ENCODE data around the gene SPATS2. TPM values are rescaled to one million over a fixed set of nuclear protein-coding genes. Genes with fewer than 3 reads are reported as not detected.

The SPATS2 gene
- polyA plus RNA-seq, 1 of the 3 experiments (the other 2 are of a cell fraction) = 72.9 TPM

- CTCF ChIA-PET = interaction anchor here (1.4 to 1.7 kb wide), 3 partner anchors 11 to 34 kb away, joined by 3 to 6 read pairs (median 4); no protein-coding TSS in a partner anchor
- Histone ChIP-seq H3K4me3 (ENCODE audit: low read depth in 2 of 2, low read length in 1 of 2) (no peak overlapping the region), H3K4me1 (ENCODE audit: control insufficient read depth in 1 of 2, insufficient read depth in 2 of 2, low read depth in 1 of 2, low read length in 1 of 2) (no peaks in the 10 kb centered on the region; a peak in 1 of 4 replicates), H3K27me3 (ENCODE audit: insufficient read depth) (no peaks in the 10 kb centered on the region), H3K79me2 (ENCODE audit: insufficient read depth) (no peaks in the 10 kb centered on the region), H3K4me2 (no peak overlapping the region), H3K9me3 (no peaks in the 10 kb centered on the region), H3K9me2 (no peaks in the 10 kb centered on the region), H2AFZ (ENCODE audit: low read depth) (no peak overlapping the region), H3K36me3 (replicated peaks in 1 of 2; ENCODE audit: control insufficient read depth in 1 of 2, insufficient read depth in 2 of 2, low read length in 1 of 2) (no peaks in the 10 kb centered on the region), H3F3A (replicated peaks; ENCODE audit: insufficient read depth) (no peaks in the 10 kb centered on the region), H3K9ac (no peak overlapping the region), H3K27ac (ENCODE audit: low read depth in 2 of 2, low read length in 1 of 2) (no peak overlapping the region), H4K20me1 (ENCODE audit: insufficient read depth) (no peaks in the 10 kb centered on the region)
- WGBS (ENCODE audit: low lambda C conversion rate) = 92% methylated on average over 2 of the region's 3 CpGs
- TF ChIP-seq RXRA (IDR thresholded peaks at IDR 0.05; ENCODE audit: borderline replicate concordance, low read depth) (no peak), CTCF (IDR thresholded peaks at IDR 0.05) (no peak), YY1 (IDR thresholded peaks at IDR 0.05; ENCODE audit: low read depth) (no peak), MEF2A (IDR thresholded peaks at IDR 0.05; ENCODE audit: borderline replicate concordance, low read depth) (no peak), EZH2phosphoT487 (IDR thresholded peaks at IDR 0.05; ENCODE audit: borderline replicate concordance, low read depth) (no peak), USF1 (IDR thresholded peaks at IDR 0.05; ENCODE audit: borderline replicate concordance, low read depth) (no peak), FOXM1 (IDR thresholded peaks at IDR 0.05; ENCODE audit: low read depth) (no peak), FOXJ3 (CRISPR knock-in tag; IDR thresholded peaks at IDR 0.05) (no peak), RCOR1 (IDR thresholded peaks at IDR 0.05; ENCODE audit: low read length) (no peak), ELF1 (IDR thresholded peaks at IDR 0.05) (no peak), MXI1 (IDR thresholded peaks at IDR 0.05; ENCODE audit: low read depth, low read length) (no peak), RFX5 (IDR thresholded peaks at IDR 0.05; ENCODE audit: low read length) (no peak), TEAD4 (IDR thresholded peaks at IDR 0.05; ENCODE audit: borderline replicate concordance, insufficient read depth) (no peak)
- POLR2A ChIA-PET = no interaction called here
- DNase-seq = peak; percentile 21
Measured at GRCh38 chr12:49546481-49546880, 179.2 kb downstream of the SPATS2 start.

- Histone ChIP-seq H3K9me3 (no peaks in the 10 kb centered on the region), H3K4me1 (ENCODE audit: control insufficient read depth in 1 of 2, insufficient read depth in 2 of 2, low read depth in 1 of 2, low read length in 1 of 2) (no peaks in the 10 kb centered on the region; a peak in 1 of 4 replicates), H2AFZ (ENCODE audit: low read depth) (no peak overlapping the region), H3K27me3 (ENCODE audit: insufficient read depth) (no peaks in the 10 kb centered on the region), H3F3A (replicated peaks; ENCODE audit: insufficient read depth) (no peaks in the 10 kb centered on the region), H3K9me2 (no peaks in the 10 kb centered on the region), H3K79me2 (ENCODE audit: insufficient read depth) (no peaks in the 10 kb centered on the region), H4K20me1 (ENCODE audit: insufficient read depth) (no peaks in the 10 kb centered on the region), H3K9ac (no peak overlapping the region), H3K27ac (ENCODE audit: low read depth in 2 of 2, low read length in 1 of 2) (no peak overlapping the region), H3K36me3 (replicated peaks in 1 of 2; ENCODE audit: control insufficient read depth in 1 of 2, insufficient read depth in 2 of 2, low read length in 1 of 2) (no peaks in the 10 kb centered on the region), H3K4me3 (ENCODE audit: low read depth in 2 of 2, low read length in 1 of 2) (no peak overlapping the region), H3K4me2 (no peak overlapping the region)
- 61% methylated on average over 7 of the region's 7 CpGs for WGBS (ENCODE audit: low lambda C conversion rate)
- ChIA-PET POLR2A (interaction anchor here (1.0 kb wide), 1 partner anchor 16 kb away, joined by 3 read pairs; no protein-coding TSS in a partner anchor), CTCF (interaction anchor here (1.6 kb wide), 1 partner anchor 15 kb away, joined by 4 read pairs; no protein-coding TSS in a partner anchor)
- DNase-seq = peak; percentile 13
- TF ChIP-seq GATA2 (CRISPR knock-in tag; IDR thresholded peaks at IDR 0.05) = no peak
- no peak for TF ChIP-seq RAD21 (IDR thresholded peaks at IDR 0.05; ENCODE audit: low read length)
- no peak for TF ChIP-seq CTCF (IDR thresholded peaks at IDR 0.05)
- TF ChIP-seq TAF1 (IDR thresholded peaks at IDR 0.05; ENCODE audit: borderline replicate concordance, low read depth, low read length) = no peak
- TF ChIP-seq NFIC (IDR thresholded peaks at IDR 0.05; ENCODE audit: borderline replicate concordance) = no peak
- TF ChIP-seq IRF3 (IDR thresholded peaks at IDR 0.05; ENCODE audit: low read depth, low read length) = no peak
- TF ChIP-seq RXRA (IDR thresholded peaks at IDR 0.05; ENCODE audit: borderline replicate concordance, low read depth) = no peak
Measured at GRCh38 chr12:49547090-49547690, 179.9 kb downstream of the SPATS2 start.
